Adrenal gland (tissue), 5 donors: ENCODE results near the gene ZNF511.

Source experiments
- POLR2A ChIP-seq, 2 donors: fragments of 450-650 bp; IDR thresholded peaks; one replicate each; pipeline ENCODE4 v1.6.1; 2017; ENCODE audit warnings: antibody characterized with exemption in 2 of 2, mild to moderate bottlenecking in 2 of 2, moderate library complexity in 1 of 2
- TF ChIP-seq, protein P1 (sequence below), 6 experiments: fragments of 450-650 bp in 4 of 6; fragments of 200-600 bp in 2 of 6; sonication (generic) in 1 of 6; IDR thresholded peaks; 1 replicate in 5 of 6; 2 replicates in 1 of 6; pipeline versions ENCODE4 v1.5.1 to v1.8.0; 2016 to 2021; ENCODE audit warnings: antibody characterized with exemption in 6 of 6, mild to moderate bottlenecking in 2 of 6, moderate library complexity in 1 of 6
- donor health status: DM: no; HTN: no; CAD: no.

DNA sequence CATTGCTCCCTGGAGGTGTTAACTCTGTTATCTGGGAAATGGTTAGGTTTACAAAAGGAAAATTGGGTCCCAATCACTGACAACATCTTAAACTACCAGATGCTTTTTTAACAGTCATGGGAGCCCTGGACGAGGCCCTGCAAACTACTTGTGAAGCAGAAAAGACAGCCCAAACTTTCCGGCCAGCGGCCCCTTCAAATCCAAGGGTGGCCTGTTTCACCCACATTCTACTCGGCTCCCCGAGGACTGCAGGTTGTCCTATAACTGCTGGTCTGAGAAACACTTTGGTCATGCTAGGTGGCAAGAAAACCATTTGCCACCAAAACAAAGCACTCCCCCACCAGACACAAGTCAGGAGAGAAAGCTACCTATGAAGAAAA, 2.6 kb upstream of the ZNF511 start:
- TF ChIP-seq POLR2A (IDR thresholded peaks at IDR 0.05), result no peak
- TF ChIP-seq, protein P1, sequence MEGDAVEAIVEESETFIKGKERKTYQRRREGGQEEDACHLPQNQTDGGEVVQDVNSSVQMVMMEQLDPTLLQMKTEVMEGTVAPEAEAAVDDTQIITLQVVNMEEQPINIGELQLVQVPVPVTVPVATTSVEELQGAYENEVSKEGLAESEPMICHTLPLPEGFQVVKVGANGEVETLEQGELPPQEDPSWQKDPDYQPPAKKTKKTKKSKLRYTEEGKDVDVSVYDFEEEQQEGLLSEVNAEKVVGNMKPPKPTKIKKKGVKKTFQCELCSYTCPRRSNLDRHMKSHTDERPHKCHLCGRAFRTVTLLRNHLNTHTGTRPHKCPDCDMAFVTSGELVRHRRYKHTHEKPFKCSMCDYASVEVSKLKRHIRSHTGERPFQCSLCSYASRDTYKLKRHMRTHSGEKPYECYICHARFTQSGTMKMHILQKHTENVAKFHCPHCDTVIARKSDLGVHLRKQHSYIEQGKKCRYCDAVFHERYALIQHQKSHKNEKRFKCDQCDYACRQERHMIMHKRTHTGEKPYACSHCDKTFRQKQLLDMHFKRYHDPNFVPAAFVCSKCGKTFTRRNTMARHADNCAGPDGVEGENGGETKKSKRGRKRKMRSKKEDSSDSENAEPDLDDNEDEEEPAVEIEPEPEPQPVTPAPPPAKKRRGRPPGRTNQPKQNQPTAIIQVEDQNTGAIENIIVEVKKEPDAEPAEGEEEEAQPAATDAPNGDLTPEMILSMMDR (IDR thresholded peaks at IDR 0.05), result no peak
